ENCODE measurements around the gene SULT1A3.
"Not testable (repeated sequence)": the region's sequence is repeated elsewhere in the genome, so short reads cannot be mapped to it uniquely, and the experiment has no call there.

Gene SULT1A3

GRCh38 chr16:30186782-30187555 is 12.1 kb upstream of the SULT1A3 start:
- DNase-seq (ENCODE audit: low read depth in 2 of 2): peak; percentile 76 to 77

- DNase-seq (ENCODE audit: low read depth in 2 of 2): no peak
These were observed 11.5 kb upstream of the SULT1A3 start for GRCh38 chr16:30187556-30187865.

GRCh38 chr16:30187971-30188561 is 11.0 kb upstream of the SULT1A3 start:
- DNase-seq (ENCODE audit: low read depth in 2 of 2): no peak

- DNase-seq (ENCODE audit: low read depth in 2 of 2): not testable (repeated sequence)
These were observed 7.9 kb upstream of the SULT1A3 start for GRCh38 chr16:30191158-30191557.

GRCh38 chr16:30193098-30193497 is 6.0 kb upstream of the SULT1A3 start:
- DNase-seq (ENCODE audit: low read depth in 2 of 2): not testable (repeated sequence)

- not testable (repeated sequence) for DNase-seq (ENCODE audit: low read depth in 2 of 2)
These were observed 5.4 kb upstream of the SULT1A3 start, which contains the start of the genes BOLA2B and SLX1A for GRCh38 chr16:30193615-30194014. Gene BOLA2B, minus strand, starts transcription at chr16:30193666. Its CDS starts 71 bp downstream, at chr16:30193595. Gene SLX1A, plus strand, starts transcription at chr16:30193875. Its CDS starts 210 bp downstream, at chr16:30194085.

GRCh38 chr16:30194172-30194925 is 4.7 kb upstream of the SULT1A3 start:
- not testable (repeated sequence) for DNase-seq (ENCODE audit: low read depth in 2 of 2)

GRCh38 chr16:30197001-30197400 is 2.1 kb upstream of the SULT1A3 start:
- DNase-seq (ENCODE audit: low read depth in 2 of 2): not testable (repeated sequence)

GRCh38 chr16:30199608-30200343 is 721 bp downstream of the SULT1A3 start:
- not testable (repeated sequence) for DNase-seq (ENCODE audit: low read depth in 2 of 2)

GRCh38 chr16:30205541-30206236 is 6.6 kb downstream of the SULT1A3 start:
- not testable (repeated sequence) for DNase-seq (ENCODE audit: low read depth in 2 of 2)

GRCh38 chr16:30206252-30206651 is 7.2 kb downstream of the SULT1A3 start:
- DNase-seq (ENCODE audit: low read depth in 2 of 2): not testable (repeated sequence)

- not testable (repeated sequence) for DNase-seq (ENCODE audit: low read depth in 2 of 2)
These were observed 8.1 kb downstream of the SULT1A3 start for GRCh38 chr16:30207063-30207704.

- DNase-seq (ENCODE audit: low read depth in 2 of 2): not testable (repeated sequence)
These were observed 10.0 kb downstream of the SULT1A3 start for GRCh38 chr16:30209032-30209431.

- not testable (repeated sequence) for DNase-seq (ENCODE audit: low read depth in 2 of 2)
These were observed 12.4 kb downstream of the SULT1A3 start for GRCh38 chr16:30211414-30211813.

- not testable (repeated sequence) for DNase-seq (ENCODE audit: low read depth in 2 of 2)
These were observed 18.0 kb downstream of the SULT1A3 start for GRCh38 chr16:30217082-30217481.

GRCh38 chr16:30248379-30248778 is 49.3 kb downstream of the SULT1A3 start, which contains the start of gene NPIPB13:
Gene NPIPB13, minus strand, starts transcription at chr16:30248479. Its CDS starts 2,906 bp downstream, at chr16:30245573.
- not testable (repeated sequence) for DNase-seq (ENCODE audit: low read depth in 2 of 2)

Measured in stimulated activated CD8-positive, alpha-beta memory T cell treated with anti-CD3 and anti-CD28 coated beads, Interleukin-15, amount 100 ng/mL, for 48 hours (primary cell).